MV-4-11 (cell line): Measurements from ENCODE around the gene N4BP2L2.
"Not testable (repeated sequence)": the region's sequence is repeated elsewhere in the genome, so short reads cannot be mapped to it uniquely, and the experiment has no call there.

Experiments
- DNase-seq: peaks from one replicate; lab custom pipeline; 2025; lab: John Stamatoyannopoulos, UW

The N4BP2L2 gene

GRCh38 chr13:32538621-32539246 is at the start of gene N4BP2L2:
N4BP2L2 (minus strand) TSS chr13:32538795; CDS start chr13:32537027, 1,768 bp downstream.
- peak; percentile 98 for DNase-seq

GRCh38 chr13:32587811-32588170 is 49.2 kb upstream of the N4BP2L2 start:
- peak; percentile 71 for DNase-seq

DNA sequence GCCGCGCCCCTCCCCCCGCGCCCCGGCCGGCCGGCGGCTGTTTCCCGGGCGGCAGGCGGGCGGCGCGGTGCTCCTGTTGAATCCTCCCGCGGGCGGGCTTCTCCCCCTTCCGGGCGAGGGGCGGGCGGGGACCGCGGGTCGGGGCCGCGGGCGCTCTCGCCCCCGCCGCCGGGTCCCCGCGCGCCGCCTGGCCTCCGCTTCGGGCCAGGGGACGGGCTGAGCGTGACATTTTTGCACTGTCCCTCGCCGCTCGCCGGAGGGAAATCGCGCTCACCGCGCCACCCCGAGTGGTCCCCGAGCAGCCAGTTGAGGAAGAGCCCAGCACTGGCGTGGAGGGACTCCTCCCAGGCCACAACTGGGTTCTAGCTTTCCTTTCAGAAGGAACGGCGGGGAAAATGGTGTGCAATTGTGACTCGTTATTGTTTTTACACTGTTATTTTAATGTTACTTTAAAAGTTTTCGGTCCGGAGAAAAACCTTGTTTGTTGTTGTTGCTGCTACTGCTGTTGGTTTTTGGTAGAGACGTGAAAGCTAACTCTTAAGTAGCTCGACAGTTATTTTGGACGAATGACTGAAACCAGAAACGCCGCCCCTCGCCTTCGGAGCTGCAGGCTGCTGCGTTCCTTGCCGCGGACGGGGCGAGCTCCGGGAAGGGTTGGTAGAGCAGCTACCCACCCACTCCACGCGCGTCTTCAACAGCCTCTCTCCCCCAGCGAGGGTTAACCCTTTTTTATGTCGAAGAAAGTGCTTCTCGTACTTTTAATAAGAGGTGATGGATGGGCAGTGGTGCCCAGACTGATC is 48.6 kb upstream of the N4BP2L2 start:
- DNase-seq = peak; percentile 42

DNA sequence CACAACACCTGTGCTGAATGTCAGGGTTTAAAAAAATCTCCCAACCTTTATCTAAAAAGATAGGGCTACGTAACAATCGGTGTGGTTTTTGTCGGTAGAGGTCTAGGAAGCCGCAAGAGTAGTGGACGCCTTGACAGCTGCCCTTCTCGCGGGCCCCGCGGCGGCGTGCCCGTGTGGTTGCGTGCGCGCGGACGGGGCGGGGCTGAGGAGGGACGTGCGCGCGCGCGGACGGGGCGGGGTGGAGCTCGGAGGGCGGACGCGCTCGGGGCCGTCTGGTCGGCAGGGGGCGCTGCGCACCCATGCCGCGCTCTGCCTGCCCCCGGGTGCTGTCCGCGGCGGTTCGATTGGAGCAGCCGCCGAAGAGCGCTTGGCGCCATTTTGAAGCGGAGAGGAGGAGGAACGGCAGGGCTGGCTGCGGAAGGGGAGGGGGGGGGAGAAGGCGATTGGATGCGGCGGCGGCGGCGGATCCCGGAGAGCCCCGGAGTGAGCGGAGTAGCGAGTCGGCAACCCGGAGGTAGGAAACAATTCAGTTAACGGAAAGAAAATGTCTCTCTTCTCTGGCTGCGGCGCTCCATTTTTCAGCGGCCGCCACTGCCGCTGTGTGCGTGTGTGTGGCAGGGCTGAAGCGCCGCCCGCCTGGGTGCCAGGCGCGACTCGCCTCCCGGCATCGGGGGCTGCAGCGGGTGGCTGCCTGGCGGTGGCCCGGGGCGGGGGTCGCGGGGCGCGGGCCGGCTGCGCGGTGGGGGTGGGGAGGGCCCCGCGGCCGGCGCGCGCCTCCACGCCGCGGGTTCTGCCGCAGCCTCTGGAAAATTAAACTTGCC is 47.7 kb upstream of the N4BP2L2 start, which contains the start of gene PDS5B:
TSS of gene PDS5B (plus strand) at position 373 of the 821 bp plus-strand sequence. CDS start 62,321 bp downstream, outside the sequence.
- DNase-seq = peak; percentile 87

DNA sequence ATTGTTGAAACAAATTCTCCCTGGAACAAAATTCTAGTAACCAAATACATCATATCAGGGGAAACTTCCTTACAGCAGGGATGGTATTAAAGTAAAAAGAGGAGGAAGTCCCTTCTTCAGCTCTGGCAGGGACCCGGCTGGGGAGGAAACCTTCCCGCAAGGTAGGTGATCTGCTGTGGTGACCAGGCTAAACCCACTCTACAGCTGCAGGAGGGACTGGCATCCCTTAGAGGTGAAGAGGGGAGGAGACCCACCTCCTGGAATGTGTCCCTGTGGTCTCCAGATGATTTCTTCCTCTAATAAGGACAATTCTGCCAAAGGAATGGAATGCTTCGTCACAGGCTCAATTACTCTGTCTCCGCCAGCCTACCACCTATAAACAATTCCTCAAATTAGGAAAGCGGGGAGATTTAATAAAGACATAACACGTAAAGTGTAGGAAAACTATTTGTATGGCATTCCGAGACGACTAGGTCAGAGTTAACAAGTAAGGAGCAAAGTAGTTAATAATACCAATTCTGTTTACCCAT is 47.0 kb upstream of the N4BP2L2 start:
- DNase-seq = no peak

DNA sequence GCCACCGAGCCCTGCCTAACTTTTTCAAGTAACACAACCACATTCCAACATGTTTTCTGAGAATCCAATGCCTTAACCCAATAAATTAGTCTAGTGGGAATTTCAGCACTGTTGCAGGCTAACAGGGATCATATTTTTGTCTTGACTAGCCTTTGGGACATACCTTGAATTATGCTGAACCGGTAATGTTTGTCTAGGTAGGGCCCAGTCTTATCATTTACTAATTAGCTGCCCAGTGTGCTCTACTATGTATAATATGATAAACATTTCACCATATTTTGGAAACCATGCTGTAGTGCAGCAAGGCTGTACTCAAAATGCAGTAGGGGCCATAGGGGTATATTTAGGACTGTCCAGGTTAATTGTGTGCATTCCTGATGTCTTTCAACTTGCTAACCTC is 44.4 kb upstream of the N4BP2L2 start:
- no peak for DNase-seq

DNA sequence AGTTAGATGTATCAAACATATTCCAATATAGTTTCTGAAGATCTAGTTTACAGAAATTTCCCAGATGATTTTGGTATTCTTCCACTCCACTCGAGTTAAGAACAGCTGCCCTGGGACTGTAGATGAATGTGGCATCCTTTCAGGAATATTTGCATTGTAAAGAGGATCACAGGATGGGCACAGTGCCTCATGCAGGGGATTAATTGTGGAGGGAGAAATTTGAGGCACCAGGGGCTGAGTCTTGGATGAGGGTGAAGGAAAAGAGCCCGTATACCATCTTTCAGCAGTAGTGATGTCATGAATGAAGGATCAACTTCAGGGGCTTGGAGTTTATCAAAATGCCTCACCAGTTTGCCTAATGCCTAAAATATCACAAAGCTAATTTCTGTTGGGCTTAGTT is 43.7 kb upstream of the N4BP2L2 start:
- no peak for DNase-seq

DNA sequence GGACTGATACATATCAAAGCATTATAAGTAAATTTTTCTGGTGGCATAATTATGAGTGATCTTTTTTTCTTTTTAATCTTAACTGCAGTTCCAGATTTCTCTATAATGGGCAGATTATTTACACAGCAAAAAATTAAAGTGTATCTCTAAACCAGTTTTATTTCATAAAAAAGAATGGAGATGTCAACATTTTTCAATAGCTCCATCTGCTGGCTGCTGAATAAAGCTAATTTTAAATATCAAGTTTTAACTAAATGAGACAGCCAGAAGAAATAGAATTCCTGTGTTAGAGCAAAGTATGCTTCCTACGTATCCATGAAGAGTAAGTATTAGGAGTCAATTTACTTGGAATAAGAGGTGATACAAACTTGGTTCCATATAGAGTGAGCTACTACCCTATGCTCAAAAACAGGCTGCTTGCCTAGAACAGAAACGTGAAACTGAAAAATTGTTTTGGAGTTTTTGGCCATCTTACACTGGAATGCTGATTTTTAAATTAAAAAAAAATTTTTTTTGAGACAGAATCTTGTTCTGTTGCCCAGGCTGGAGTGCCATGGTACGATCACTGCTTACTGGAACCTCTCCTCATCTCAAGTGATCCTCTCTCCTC is 42.7 kb upstream of the N4BP2L2 start:
- DNase-seq = peak; percentile 41

DNA sequence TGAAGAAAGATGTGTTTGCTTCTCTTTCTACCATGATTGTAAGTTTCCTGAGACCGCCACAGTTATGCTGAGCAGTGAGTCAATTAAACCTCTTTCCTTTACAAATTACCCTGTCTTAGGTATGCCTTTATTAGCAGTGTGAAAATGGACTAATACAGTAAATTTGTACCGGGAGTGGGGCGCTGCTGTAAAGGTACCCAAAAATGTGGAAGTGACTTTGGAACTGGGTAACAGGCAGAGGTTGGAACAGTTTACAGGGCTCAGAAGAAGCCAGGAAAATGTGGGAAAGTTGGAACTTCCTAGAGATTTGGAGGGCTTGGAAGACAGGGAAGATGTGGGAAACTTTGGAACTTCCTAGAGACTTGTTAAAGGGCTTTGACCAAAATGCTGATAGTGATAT is 38.4 kb upstream of the N4BP2L2 start:
- no peak for DNase-seq

- not testable (repeated sequence) for DNase-seq
These were observed 37.1 kb upstream of the N4BP2L2 start for GRCh38 chr13:32575687-32576086.

DNA sequence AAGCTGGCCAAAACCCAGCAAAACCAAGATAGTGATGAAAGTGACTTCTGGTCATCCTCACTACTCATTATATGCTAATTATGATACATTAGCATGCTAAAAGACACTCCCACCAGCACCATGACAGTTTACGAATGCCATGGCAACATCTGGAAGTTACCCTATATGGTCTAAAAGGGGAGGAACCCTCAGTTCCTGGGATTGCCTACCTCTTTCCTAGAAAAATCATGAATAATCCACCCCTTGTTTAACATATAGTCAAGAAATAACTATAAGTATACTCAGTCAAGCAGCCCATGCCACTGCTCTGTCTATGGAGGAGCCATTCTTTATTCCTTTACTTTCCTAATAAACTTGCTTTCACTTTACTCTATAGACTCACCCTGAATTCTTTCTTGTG is 22.2 kb upstream of the N4BP2L2 start:
- not testable (repeated sequence) for DNase-seq

GRCh38 chr13:32555613-32556012 is 17.0 kb upstream of the N4BP2L2 start:
- DNase-seq = no peak

DNA sequence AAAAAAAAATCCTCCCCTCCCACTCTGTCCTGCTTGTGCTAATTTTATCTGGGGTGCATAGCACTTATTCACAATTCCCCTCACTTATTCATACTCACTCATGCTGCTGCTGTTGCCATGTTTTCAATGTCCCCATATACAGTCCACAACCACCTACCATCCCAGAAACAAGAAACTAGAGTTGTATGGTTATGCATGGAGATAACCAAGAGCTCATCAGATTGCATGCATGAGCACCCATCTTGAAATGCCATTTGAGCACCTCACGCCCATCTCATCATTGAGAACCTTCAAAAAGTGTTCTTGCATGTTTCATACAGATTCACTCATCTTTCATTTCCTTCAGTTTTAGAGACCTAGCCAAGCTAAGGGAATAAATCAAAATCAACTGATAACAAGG is 15.1 kb upstream of the N4BP2L2 start:
- no peak for DNase-seq

DNA sequence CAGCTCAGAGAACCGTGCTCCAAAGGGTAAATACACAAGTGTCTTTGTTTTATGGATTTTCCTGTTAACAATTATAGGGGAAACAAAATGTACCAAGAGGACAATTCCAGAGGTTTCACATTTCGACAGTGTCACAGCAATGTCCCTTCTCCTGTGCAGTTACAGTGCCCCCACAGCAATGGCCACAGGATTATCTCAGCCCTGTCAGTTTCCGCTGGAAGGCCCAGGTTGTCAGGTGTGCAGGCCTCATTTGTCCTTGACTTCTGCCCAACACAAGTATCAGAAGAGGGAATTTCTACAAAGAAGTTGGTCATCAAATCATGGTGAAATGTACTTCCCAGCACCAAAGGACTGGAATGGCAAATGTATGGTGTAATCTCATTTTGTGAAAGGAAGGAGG is 11.2 kb upstream of the N4BP2L2 start:
- DNase-seq = no peak

DNA sequence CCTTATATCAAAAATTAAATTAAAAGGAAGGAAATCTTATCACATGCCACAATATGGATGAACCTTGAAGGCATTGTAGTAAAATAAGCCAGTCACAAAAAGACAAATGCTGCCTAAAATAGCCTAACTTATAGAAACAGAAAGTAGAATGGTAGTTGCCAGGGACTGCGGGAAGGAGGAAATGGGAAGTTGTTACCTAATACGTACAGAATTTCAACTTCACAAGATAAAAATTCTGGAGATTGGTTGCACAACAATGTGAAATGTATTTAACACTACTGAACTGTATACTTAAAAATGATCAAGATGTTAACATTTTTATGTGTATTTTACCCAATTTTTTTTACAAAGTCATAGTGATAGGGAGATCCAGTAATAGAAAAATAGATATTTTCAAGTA is 10.2 kb upstream of the N4BP2L2 start:
- peak; percentile 94 for DNase-seq

GRCh38 chr13:32545083-32545482 is 6.5 kb upstream of the N4BP2L2 start:
- DNase-seq = peak; percentile 28

DNA sequence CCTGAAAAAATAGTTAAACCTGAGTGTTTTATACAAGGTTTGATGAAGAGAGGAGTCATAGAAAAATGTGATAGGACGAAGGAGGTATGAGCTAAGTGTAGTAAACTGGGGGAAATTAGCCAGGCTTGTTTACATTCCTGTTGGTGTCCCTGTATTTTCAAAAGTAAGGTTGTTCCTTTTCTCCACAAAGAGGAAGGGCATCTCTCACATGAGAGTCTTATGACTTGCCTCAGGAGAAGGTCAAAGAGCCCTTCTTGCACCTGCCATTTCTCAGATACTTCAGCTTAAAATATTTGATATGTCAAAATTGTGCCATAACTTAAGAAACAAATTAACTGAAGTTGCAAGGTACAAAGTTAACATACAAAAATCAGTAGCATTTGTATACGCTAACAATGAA is 3.6 kb upstream of the N4BP2L2 start:
- no peak for DNase-seq

DNA sequence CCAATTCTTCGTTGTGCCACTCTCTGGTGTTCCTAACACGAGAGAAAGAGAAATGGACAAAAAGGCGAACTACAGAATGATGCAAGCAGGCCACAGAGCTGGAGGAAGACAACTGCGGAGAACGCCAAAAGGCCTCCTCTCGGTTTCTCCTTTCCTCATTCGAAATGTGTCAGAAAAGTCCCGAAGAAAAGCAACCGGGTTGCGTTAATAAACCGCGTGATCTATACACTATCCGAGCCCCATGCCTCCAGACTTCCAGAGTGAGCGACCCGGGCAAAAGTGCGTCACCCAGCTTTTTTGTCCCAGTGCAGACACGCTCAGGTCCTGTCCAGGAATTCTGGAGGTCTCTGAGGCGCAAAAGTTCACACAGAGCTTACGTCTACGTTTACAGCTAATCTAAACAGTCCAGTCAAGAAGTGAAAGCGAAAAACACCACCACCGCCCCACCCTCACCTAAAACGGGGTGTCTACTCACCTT is 413 bp downstream of the N4BP2L2 start:
- DNase-seq = peak; percentile 51

GRCh38 chr13:32537580-32538142 is 934 bp downstream of the N4BP2L2 start:
- DNase-seq = no peak

GRCh38 chr13:32535748-32536147 is 2.8 kb downstream of the N4BP2L2 start:
- no peak for DNase-seq

DNA sequence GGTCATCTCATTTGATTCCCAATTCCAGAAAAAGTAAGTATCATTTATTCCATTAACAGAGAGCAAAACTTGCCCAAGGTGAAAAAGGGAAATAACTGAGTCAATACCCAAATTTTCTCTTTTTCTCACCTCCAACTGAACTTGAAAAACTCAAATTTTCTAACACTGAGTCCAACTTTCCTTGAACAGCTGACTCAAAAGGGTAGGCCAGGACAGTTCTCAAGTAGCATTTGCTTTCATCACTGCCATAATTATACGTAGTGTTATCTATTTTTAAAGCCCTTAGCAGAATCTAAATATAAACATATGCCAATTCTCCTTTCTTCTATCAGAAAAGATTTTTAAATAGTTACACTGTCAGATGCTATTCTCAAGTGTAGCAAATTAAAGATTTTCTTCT is 3.5 kb downstream of the N4BP2L2 start:
- DNase-seq = no peak
